GM18868 (cell line): ENCODE data around the gene ST7L.
"Not testable (repeated sequence)": the region's sequence is repeated elsewhere in the genome, so short reads cannot be mapped to it uniquely, and the experiment has no call there.

Experiments
- ATAC-seq: cut with Tn5 transposase; IDR thresholded peaks from one replicate; pipeline ENCODE4 v1.9.1; 2021; ENCODE audit warnings: mild to moderate bottlenecking, moderate library complexity; ENCODE audit not compliant: unreplicated experiment

ST7L gene

GRCh38 chr1:112501810-112502641 is 116.9 kb downstream of the ST7L start:
- ATAC-seq: peak; percentile 63

- ATAC-seq: no peak
These were observed 122.7 kb downstream of the ST7L start for GRCh38 chr1:112496290-112496689.

GRCh38 chr1:112493351-112493750 is 125.6 kb downstream of the ST7L start:
- no peak for ATAC-seq

GRCh38 chr1:112492076-112492475 is 126.9 kb downstream of the ST7L start:
- no peak for ATAC-seq

- ATAC-seq: no peak
These were observed 130.8 kb downstream of the ST7L start for GRCh38 chr1:112488141-112488540.

GRCh38 chr1:112487686-112488085 is 131.3 kb downstream of the ST7L start:
- not testable (repeated sequence) for ATAC-seq

GRCh38 chr1:112486063-112486462 is 132.9 kb downstream of the ST7L start:
- not testable (repeated sequence) for ATAC-seq

- ATAC-seq: no peak
These were observed 140.6 kb downstream of the ST7L start for GRCh38 chr1:112478314-112478713.

GRCh38 chr1:112477550-112477949 is 141.4 kb downstream of the ST7L start:
- no peak for ATAC-seq
